GM19240 (cell line): ENCODE results near the gene ZNF70.

Experiments used
- DNase-seq: peaks from one replicate; pipeline ENCODE4 v3.0.0; 2011; ENCODE audit warnings: low spot score; ENCODE audit not compliant: insufficient read length

Gene ZNF70

GRCh38 chr22:23779731-23780130 is 28.8 kb upstream of the ZNF70 start:
- DNase-seq: no peak

GRCh38 chr22:23779083-23779482 is 28.2 kb upstream of the ZNF70 start:
- no peak for DNase-seq

- DNase-seq: no peak
These were observed 27.6 kb upstream of the ZNF70 start for GRCh38 chr22:23778577-23778900.

- DNase-seq: no peak
These were observed 27.1 kb upstream of the ZNF70 start for GRCh38 chr22:23777776-23778576.

- DNase-seq: no peak
These were observed 25.0 kb upstream of the ZNF70 start for GRCh38 chr22:23775779-23776375.

GRCh38 chr22:23774922-23775436 is 24.1 kb upstream of the ZNF70 start:
- no peak for DNase-seq

GRCh38 chr22:23774114-23774921 is 23.4 kb upstream of the ZNF70 start:
- DNase-seq: no peak

GRCh38 chr22:23773483-23774113 is 22.7 kb upstream of the ZNF70 start:
- no peak for DNase-seq

- no peak for DNase-seq
These were observed 21.9 kb upstream of the ZNF70 start, which contains the start of gene MMP11 for GRCh38 chr22:23772649-23773473. Gene MMP11 (plus strand): TSS chr22:23772849. CDS start chr22:23772871, 22 bp downstream.

- no peak for DNase-seq
These were observed 21.4 kb upstream of the ZNF70 start for GRCh38 chr22:23772315-23772648.

GRCh38 chr22:23769321-23769965 is 18.5 kb upstream of the ZNF70 start:
- no peak for DNase-seq

GRCh38 chr22:23767673-23768548 is 17.0 kb upstream of the ZNF70 start, which contains the start of gene CHCHD10:
Gene CHCHD10 (minus strand): TSS chr22:23767972. CDS start chr22:23767874, 98 bp downstream.
- peak; percentile 74 for DNase-seq

GRCh38 chr22:23767303-23767672 is 16.4 kb upstream of the ZNF70 start:
- no peak for DNase-seq

GRCh38 chr22:23764899-23765881 is 14.3 kb upstream of the ZNF70 start:
- DNase-seq: no peak

- no peak for DNase-seq
These were observed 13.0 kb upstream of the ZNF70 start for GRCh38 chr22:23763954-23764353.

- no peak for DNase-seq
These were observed 12.7 kb upstream of the ZNF70 start for GRCh38 chr22:23763579-23763945.

GRCh38 chr22:23762842-23763578 is 12.1 kb upstream of the ZNF70 start, which contains the start of gene C22orf15:
Gene C22orf15 (plus strand): TSS chr22:23762990. CDS start chr22:23763307, 317 bp downstream.
- no peak for DNase-seq
